ENCODE results near the gene TPRG1L.

TPRG1L gene

GRCh38 chr1:3630161-3630611 lies 5.4 kb downstream of the TPRG1L start:
- no peak for DNase-seq

- no peak for DNase-seq
Observed at GRCh38 chr1:3630914-3631313, 6.1 kb downstream of the TPRG1L start.

DNA sequence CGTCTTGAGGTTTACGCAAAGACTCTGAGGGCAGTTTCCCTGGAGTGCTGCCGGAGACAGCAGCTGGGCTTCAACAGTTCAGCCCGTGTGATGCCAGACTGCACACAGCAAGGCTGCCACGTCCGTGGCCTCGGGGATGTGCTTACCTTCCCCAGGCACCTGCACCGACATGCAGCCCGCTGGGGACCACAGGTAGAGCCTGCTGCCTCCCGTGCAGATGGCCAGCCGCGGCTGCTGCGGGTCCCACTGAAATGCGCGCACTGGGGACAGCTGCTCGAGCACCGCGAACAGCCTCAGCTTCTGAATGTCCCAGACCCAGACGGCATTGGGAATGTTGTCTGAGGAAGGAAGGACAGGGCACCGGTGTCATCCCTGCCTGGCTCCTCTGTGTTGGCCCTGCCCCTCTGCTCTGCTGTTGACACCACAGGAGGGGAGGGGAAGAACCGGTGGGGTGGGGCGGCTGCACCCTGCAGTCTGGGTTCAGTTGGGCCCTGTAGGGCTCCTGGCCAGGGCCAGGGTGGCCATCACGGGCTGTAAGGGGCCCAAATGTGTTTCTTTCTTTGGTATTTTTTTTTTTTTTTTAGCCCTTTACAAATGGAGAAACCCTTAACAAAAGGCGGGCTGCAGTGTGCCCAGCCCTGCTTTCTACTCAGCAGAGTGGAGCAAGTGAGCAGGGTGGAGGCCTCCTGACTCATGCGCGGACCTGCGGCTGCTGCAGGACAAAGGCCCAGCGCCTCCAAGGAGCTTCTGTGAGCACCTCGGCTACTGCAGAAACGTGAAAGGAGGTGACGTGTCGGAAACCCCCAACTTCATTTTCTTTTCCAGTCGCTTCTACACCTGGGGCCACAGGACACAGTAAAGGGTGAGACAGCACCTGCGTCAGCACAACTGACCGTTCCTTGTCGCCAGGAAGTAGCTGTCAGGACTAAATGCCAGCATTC lies 6.8 kb downstream of the TPRG1L start:
- no peak for DNase-seq

DNA sequence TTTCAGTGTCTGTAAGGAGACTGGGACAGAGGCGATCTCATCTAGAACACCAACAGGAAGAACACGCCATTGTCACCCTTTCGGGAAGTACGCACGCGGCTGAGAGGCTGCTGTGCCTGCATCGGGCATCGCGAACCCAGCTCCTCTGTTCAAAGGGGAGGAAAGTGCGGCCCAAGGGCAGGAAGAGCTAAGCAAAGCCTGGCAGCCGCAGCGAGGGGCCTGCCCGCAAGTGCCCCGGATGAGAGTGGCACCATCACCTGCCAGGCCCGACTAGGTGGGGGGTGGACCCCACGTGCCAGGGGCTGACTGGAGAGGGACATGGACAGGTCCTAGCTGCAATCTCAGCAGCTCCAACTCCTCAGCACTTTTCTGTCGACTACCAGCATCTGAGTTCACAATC lies 7.5 kb downstream of the TPRG1L start:
- no peak for DNase-seq

DNA sequence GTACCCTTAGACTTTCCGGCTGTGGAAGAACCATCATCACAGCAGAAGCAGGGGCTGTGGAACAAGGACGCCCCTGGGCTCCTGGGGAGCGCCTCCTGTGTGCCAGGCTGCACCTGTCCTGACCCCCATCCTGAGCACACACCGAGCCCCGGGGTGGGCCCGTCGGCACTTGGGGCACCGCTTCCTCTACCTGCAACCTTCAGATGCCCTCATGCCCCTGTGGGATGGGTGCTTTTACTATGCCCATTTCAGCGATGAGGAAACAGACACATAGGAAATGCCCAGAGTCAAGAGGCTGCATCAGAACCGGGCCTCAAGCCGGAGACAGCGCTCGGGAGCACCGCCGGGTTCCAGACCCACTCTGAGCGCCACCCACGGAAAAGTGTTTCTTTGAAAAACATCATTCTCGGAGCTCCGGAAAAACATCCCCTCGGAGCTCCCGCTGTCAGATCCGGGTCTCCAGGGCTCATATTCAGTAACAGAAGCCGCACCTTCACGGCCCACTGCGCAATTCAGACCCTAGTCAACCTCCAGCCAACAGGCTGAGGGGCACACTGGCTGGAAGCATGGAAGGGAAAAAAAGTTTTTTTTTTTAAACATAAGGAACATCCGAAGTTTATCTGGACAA lies 8.0 kb downstream of the TPRG1L start:
- DNase-seq = no peak

DNA sequence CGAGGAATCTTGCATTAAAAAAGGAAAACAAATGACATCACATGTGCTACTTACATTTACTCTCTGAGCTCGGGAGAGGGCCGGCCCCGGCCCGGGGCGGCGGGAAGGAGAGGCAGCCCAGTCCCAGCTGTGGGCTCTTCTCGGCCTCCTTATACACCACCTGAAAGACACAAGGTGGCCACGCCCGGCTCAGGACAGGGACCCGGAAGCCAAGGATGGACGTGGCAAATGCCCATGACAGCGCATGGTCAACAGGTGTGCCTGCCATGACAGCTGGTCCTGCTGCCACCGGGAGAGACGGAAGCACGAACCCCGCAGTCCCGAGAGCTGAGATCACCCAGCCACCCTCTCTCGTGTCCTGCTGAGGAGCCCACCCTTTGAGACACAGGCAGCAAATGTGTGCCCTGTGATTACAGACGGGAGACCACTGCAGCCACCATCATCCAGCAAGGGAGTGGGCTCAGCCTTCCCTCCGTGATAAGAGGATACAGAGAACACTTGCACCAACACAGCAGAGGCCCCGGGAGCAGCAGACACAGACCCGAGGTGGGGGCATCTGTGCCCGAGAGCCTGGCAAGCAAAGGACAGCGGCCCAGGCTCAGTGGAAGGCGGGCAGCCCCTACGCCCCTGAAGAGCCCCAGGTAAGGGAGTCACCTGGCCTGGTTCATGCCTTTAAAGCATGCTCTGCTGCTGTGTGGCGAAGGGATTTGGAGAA lies 8.7 kb downstream of the TPRG1L start:
- DNase-seq = no peak

DNA sequence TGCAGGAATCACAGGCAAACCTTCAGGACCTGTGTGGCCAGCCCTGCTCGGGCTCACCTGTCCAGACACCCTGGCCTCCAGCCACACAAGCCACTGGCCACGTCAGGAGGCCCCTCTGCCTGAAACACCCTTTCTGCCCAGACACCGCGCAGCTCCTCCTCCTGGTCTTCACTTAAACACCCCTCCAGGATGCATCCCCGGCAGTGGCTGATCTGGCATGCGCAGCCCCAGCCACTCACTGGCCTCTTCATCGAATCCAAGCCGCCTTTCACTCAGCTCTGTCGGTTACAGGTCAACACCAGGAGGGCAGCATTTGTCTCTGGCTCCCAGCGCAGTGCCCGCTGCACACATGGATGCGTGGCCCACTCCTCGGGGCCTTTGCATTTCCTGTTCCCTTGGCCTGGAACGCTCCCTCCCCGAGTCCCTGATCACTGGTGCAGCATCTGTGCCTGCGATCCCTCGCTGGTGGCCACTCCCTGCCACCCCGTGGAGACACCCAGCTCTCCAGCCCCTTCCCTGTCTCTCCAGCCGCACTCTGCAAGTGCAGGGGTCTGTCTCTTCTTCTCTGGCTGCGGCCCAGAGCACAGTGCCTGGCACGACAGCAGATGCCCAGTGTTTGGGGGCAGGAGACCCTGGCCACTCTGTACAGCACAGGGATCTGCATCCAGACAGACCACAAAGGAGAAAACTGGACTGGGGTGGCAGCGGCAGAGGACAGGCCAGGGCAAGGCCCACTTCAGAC lies 9.4 kb downstream of the TPRG1L start:
- no peak for DNase-seq

DNA sequence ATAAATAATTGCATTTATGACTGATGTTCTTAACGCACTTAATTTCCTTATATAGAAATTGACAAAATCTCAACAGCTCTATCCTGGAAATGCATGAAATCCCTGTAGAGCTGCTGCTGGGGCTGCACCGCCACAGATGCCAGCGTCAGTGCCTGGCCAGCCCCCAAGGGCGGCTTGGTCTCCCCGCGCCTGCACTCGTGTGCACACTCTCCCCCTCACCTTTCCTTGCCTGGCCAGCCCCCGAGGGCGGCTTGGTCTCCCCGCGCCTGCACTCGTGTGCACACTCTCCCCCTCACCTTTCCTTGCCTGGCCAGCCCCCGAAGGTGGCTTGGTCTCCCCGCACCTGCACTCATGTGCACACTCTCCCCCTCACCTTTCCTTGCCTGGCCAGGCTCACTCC lies 11.3 kb downstream of the TPRG1L start:
- no peak for DNase-seq

- DNase-seq = no peak
Observed at GRCh38 chr1:3636531-3636930, 11.7 kb downstream of the TPRG1L start.

GRCh38 chr1:3638027-3638426 lies 13.2 kb downstream of the TPRG1L start:
- DNase-seq = no peak

DNA sequence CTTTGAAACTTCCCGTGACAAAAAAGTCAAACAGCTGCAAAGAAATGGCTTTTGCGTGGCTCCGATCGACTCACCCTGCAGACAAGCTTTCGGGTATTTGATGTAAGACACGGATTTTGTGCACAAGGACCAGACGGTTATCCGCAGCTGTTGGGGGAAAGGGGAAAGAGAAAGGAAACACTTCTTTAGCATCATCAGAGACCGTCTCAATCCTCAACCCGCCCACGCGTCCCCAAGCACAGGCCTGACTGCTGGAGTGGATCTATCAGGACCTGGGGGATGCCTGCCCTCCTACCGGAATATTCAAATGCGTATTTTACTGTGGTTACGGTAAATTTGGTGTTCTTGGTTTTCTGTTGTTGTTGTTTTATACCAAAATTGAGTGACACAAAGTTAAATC lies 13.9 kb downstream of the TPRG1L start:
- no peak for DNase-seq

GRCh38 chr1:3639397-3639911 lies 14.6 kb downstream of the TPRG1L start:
- DNase-seq = no peak

DNA sequence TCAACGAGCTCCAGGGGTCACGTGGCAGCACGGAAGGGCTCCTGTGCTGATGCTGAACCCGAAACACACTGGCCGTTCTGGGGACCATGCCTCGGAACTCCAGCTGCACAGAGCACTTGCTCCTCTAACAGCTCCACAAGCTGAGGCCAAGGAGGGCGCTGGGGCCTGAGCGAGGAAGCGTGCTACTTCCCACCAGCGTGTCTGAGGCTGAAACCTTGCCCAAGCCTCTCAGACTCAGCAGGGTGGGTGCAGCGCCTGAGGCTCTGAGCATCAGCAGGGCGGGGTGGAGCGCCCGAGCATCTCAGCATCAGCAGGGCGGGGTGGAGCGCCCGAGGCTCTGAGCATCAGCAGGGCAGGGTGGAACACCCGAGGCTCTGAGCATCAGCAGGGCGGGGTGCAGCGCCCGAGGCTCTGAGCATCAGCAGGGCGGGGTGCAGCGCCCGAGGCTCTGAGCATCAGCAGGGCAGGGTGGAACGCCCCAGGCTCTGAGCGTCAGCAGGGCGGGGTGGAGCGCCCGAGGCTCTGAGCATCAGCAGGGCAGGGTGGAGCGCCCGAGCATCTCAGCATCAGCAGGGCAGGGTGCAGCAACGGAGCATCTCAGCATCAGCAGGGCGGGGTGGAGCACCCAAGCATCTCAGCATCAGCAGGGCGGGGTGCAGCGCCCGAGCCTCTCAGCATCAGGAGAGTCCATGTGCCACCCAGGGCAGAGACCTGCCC lies 15.5 kb downstream of the TPRG1L start:
- DNase-seq = no peak

DNA sequence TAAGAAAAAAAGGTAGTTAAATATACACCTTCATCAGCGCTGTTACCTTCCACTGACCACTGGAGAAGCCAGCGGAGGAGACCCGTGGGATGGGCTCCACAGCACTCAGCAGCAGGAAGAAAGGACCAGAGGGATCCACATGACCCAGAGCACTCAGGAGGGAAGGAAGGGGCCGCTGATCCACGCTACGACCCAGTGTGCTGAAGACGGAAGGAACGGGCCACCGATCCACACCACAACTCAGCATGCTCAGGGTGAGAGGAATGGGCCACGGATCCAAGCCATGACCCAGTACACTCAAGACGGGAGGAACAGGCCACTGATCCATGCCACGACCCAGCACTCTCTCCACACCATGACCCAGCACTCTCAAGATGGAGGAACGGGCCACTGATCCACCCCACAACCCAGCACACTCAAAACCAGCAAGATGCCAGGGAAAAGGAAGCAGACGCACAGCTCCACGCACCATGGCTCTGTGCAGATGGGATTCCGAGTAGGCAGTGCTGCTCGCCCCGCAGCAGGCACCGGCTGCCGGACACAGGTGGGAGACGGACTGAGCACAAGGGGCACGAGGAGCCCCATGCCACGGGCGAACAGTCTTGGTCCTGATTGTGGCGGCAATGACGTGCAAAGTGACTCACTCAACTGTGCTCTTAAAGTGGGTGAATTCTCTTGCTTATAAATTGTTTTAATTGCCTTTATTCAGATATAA lies 16.4 kb downstream of the TPRG1L start:
- DNase-seq = no peak

GRCh38 chr1:3641816-3642215 lies 17.0 kb downstream of the TPRG1L start:
- DNase-seq = no peak

DNA sequence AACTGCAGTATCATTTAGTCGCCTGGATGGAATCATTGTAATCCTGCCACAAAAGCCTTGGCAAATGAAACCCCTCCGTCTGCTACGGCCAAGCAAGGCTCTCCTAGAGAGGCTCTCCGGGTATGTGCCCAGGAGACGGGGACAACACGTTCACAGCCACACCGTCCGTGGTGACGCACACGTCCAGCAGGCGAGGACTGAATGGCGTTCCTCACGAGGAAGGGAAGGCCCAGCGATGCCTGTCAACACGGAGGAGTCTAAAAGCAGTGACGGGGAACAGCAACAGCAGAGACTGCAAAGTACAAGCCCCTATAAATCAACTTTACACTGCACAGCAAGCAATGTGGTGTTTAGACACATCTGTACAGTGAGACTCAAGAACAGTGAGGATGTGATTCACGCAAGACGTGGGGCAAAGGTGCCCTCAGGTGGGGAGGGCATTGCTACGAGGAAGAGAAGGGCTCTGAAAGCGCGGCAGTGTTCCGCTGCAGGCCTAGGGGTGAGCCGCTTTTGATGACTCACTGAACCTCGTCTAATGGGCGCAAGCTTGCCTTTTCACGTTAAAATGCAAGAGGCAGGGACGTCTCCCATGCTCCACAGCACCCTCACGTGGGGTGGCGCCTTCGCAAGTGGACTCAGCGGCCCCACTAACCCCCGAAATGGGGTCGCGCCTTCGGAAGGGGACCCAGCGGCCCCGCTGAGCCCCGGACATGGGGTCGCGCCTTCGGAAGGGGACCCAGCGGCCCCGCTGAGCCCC lies 18.3 kb downstream of the TPRG1L start:
- no peak for DNase-seq

- DNase-seq = no peak
Observed at GRCh38 chr1:3644273-3644672, 19.5 kb downstream of the TPRG1L start.

GRCh38 chr1:3645247-3645646 lies 20.4 kb downstream of the TPRG1L start:
- no peak for DNase-seq

- DNase-seq = no peak
Observed at GRCh38 chr1:3645666-3646355, 21.0 kb downstream of the TPRG1L start.

GRCh38 chr1:3646596-3646995 lies 21.8 kb downstream of the TPRG1L start:
- DNase-seq = no peak

Measured in NCI-H510A (cell line).